ENCODE data around the gene MAN2A1.

The MAN2A1 gene

DNA sequence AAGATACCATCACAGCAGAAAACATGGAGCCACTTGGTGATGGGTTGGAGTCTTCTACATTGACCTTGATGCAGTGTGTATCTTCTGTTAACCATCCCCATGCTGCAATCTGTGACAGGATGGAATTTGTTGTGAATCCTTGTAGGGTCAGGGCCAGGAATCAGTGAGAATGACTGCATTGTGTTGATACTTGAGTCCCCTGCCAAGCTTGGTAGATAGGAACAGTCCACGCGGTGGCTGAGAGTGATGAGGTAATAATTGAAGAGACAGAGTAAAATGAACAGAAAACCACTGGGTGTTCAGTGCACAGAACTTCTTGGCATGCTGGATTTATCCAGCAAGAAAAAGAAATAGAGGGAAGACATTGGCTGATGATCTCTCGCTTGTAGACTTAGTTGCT, 217.5 kb downstream of the MAN2A1 start:
- DNase-seq (ENCODE audit: low read depth, low spot score), result no peak

DNA sequence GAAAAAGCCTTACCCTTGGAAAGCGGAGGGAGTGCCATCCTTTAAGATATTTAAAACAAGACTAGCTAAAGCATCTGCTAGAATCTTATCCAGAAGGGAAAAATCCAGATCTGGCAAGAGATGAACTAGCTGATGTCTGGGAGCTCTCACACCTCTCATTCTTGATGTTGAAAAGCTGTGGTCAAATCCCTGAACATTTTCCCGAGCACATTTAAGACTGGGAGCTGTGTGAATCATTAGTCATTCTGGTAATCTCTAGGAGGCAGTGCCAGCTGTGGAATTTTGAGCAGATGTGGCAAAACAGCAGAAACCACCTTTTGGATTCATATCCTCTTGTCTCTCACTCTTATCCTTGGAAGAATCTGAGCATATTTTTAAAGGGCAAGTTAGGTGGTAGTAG, 218.0 kb downstream of the MAN2A1 start:
- DNase-seq (ENCODE audit: low read depth, low spot score), result no peak

DNA sequence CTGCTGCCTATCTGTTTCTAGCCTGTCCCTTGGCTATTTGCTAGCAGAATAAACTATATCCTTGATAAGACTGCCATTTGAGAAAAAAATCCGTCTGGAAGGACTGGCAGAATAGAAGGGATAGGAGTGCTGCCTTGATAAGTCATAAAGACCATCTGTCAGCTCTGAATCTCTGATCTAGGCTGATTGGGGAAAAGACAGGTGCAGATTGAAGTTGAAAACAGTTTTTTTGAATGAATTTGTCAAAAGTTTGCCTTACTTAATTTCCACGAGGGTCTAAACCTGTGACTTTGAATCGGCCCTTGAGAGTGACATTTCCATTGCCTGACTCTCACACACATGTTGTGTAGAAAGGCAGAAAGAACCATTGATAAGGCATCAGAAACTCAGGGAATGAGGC, 218.6 kb downstream of the MAN2A1 start:
- DNase-seq (ENCODE audit: low read depth, low spot score), result no peak

DNA sequence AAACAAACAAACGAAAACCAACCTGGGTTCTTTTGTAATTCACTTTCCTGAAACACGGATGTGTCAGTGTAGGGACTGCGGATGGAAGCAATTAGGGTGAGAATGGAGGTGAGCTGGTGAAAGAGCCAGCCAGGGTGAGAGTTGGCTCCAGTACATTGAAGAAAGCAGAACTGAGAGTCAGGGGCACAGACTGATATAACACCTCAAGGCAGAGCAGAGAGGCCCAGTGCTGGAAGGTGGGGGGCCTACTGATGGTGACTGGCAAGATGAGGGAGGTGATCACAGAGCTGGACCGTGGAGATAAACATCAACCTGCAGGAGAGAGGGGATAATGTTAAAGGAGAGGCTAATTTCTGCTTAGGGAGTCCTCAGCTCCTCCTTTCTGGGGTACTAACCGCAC, 221.1 kb downstream of the MAN2A1 start:
- DNase-seq (ENCODE audit: low read depth, low spot score), result no peak

DNA sequence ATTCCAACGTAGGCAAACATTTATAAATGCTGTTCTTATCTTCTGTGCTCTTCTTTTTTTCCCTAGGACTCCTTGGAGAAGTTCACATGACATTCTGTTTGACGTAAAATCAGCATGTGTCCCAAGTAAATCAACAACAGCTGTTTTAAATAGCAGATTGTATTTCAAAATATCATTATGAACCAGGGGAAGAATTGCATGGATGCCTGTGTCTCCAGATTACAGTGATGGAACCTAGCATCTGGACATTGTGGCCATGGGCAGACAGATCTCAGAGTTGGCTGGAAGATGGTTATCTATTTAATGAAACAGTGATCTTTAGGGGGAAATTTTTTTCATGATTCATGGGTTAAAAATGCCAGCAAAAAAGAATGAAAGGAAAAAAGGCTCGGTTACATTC, 222.0 kb downstream of the MAN2A1 start:
- no peak for DNase-seq (ENCODE audit: low read depth, low spot score)

DNA sequence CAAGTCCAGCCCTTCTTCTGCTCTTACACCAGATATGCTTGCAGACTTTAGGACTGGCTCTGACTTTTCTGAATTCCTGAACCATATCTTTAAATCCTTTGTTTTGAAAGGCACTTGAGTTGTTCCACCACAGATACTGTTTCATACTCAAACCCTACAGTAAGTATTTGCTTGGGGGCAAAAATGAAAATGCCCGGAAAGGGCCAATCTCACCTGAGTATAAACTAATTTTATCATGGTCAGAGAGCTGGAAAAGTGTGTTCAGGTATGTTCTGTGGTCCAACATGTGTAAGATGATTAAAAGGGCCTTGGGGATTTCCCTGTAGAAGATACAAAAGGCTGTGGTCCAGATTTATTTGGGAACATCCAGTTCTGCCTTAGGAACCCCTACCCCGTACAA, 225.2 kb downstream of the MAN2A1 start:
- no peak for DNase-seq (ENCODE audit: low read depth, low spot score)

- DNase-seq (ENCODE audit: low read depth, low spot score), result no peak
These were observed 226.9 kb downstream of the MAN2A1 start for GRCh38 chr5:109916481-109917153.

Data from iPS DF 19.7 (cell line).